Activated naive CD4-positive, alpha-beta T cell treated with Interleukin-2 at 50 U/mL for 16 hours (primary cell): ENCODE data around the gene PPM1G.

ENCODE experiments used
- DNase-seq: peaks from one replicate; pipeline ENCODE4 v3.0.0-alpha.2; 2020

Gene PPM1G

DNA sequence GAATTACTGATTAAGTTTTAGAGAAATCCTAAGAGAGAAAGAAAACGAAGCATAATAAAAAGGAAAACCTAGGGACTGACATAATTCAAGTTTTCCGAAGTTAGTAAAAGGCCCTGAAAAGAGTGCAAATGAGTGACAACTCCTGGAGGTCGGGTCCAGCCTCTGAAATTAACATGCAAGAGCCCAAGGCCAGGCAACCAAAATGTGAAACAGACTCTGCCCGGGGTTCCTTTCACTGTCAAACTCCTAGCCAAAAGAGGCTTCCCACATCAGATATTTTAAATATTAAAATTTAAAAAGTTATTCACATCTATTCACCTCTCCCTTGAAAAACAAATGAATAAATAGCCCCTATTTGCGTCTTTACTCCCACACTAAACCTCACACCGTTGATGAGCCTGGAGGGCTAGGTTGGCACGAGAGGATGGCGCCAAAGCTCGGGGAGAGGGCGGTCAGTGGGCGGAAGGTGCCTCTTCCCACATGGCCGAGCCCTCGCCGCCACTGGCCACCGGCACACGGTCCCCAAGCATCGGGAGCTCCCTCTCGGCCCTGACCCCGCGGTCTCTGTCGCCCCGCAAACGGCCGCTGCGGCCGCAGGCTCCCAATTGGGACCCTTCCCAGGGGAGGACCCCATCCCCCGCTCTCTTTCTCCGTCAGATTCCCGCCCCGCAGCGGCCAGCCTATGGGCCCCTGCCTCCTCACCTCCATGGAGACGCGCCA, 630 bp downstream of the PPM1G start:
- DNase-seq = peak; percentile 35

DNA sequence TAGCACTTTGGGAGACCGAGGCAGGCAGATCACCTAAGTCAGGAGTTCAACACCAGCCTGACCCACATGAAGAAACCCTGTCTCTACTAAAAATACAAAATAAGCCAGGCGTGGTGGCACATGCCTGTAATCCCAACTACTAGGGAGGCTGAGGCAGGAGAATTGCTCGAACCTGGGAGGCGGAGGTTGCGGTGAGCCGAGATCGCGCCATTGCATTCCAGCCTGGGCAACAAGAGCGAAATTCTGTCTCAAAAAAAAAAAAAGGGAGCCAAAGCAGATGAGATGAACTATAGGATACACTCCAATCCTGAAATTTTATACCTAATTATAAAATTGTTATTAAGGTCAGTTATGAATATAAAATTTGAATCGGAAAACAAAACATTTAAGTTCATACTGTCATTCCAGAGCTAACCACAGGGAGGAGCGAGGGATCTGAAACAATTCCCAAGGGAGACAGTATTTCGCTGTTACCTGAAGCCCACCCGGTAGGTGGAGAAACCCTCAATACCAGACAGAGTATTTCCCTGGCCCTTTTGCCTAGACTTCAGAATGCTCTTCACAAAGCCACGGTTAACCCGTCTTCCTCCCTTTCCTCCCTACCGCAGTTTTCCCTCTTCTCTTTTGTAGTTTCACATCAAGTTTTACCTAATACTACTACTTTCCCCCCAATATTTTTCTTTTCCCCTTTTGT, 1.4 kb downstream of the PPM1G start:
- DNase-seq = no peak

GRCh38 chr2:27400348-27401135, 8.8 kb downstream of the PPM1G start:
- no peak for DNase-seq

DNA sequence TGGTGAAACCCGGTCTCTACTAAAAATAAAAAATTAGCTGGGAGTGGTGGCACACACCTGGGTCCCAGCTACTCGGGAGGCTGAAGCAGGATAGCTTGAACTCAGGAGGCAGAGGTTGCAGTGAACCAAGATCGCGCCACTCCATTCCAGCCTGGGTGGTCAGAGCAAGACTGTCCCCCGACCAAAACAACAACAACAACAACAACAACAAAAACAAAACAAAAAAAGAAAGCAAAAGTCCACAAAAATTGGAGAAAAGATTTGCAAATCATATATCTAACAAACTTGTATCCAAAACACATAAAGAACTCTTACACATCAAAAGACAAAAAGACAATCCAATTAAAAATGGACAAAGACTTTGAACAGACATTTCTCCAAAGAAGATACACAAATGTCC, 10.4 kb downstream of the PPM1G start:
- no peak for DNase-seq

DNA sequence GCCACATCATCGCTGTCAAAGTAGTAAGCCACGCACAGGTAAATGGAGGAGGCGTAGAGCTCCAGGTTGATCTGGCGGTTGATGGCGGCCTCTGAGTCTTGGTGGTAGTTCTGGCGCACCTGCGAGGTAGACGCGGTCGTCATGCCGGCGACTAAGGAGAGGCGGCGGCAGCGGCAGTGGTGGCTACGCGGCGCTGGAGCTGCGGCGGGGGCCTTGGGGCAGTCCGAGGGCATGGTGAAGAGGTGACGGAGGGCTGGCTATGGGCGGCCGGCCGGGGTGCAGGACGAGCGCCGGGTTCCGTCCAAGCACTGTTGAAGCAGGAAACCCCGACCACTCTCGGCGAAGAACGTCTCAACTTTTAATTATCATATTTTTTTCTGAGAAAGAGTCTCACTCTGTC, 16.2 kb downstream of the PPM1G start:
- no peak for DNase-seq

DNA sequence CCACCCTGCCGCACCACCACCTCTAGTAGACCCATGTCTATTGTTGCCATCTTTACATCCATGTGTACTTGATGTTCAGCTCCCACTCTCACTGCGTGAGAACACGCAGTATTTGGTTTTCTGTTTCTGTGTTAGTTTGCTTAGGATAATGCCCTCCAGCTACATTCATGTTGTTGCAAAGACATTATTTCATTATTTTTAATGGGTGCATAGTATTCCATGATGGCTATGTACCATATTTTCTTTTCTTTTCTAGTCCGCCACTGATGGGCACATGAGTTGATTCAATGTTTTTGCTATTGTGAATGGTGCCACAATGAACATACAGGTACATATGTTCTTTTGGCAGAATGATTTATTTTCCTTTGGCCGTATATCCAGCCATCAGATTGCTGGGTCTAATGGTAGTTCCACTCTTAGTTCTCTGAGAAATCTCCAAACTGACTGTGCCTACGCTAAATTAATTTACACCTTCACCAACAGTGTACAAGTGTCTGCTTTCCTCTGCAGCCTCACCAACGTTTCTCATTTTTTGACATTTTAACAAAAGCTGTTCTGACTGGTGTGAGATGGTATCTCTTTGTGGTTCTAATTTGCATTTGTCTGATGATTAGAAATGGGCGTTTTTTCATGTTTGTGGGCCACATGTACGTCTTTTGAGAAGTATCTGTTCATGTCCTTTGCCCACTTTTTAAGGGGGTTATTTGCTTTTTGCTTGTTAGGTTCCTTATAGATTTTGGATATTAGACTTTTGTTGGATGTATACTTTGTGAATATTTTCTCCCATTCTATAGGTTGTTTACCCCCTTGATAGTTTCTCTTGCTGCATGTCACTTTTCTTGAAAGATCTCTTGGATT, 18.3 kb downstream of the PPM1G start:
- DNase-seq = no peak

- no peak for DNase-seq
These were observed 27.7 kb downstream of the PPM1G start for GRCh38 chr2:27381577-27382181.

GRCh38 chr2:27380626-27381545, 28.5 kb downstream of the PPM1G start, which contains the start of gene ZNF513:
TSS of gene ZNF513 (minus strand) at chr2:27380734. CDS start at chr2:27380526, 208 bp downstream.
- peak; percentile 88 for DNase-seq

- peak; percentile 13 for DNase-seq
These were observed 29.4 kb downstream of the PPM1G start for GRCh38 chr2:27379836-27380625.

GRCh38 chr2:27379383-27379835, 30.0 kb downstream of the PPM1G start:
- DNase-seq = no peak

GRCh38 chr2:27378809-27379290, 30.5 kb downstream of the PPM1G start:
- no peak for DNase-seq

DNA sequence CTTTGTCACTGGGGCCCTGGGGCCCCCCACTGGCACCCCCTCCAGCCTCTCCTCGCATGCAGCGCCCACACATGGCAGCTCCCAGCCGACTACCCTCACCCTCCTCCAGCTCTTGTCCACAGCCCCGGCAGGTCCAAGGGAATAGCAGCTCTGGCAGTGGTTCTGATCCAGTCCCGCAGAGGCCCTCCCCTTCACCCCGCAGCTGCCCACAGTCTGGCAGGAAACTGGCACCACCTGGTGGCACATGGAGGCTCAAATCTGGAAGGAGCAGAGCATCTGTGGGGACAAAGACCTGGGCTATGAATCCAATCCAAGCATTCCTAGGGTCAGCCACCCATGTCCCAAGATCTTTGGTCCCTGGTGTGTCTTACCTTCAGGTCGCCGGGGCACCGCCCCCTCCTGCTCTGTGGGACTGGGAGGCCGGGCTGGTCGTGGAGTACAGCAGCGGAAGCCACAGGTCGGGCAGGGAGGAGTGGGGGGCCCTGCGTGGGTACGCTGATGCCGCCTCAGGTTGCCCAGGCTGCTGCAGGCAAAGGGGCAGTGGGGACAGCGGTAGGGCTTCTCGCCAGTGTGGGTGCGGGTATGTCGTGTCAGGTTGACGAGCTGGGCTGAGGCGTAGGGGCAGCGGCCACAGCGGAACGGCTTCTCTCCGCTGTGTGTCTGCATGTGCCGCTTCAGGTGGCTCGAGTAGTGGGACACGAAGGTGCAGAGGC, 31.1 kb downstream of the PPM1G start:
- no peak for DNase-seq

GRCh38 chr2:27377618-27378095, 31.7 kb downstream of the PPM1G start:
- no peak for DNase-seq

DNA sequence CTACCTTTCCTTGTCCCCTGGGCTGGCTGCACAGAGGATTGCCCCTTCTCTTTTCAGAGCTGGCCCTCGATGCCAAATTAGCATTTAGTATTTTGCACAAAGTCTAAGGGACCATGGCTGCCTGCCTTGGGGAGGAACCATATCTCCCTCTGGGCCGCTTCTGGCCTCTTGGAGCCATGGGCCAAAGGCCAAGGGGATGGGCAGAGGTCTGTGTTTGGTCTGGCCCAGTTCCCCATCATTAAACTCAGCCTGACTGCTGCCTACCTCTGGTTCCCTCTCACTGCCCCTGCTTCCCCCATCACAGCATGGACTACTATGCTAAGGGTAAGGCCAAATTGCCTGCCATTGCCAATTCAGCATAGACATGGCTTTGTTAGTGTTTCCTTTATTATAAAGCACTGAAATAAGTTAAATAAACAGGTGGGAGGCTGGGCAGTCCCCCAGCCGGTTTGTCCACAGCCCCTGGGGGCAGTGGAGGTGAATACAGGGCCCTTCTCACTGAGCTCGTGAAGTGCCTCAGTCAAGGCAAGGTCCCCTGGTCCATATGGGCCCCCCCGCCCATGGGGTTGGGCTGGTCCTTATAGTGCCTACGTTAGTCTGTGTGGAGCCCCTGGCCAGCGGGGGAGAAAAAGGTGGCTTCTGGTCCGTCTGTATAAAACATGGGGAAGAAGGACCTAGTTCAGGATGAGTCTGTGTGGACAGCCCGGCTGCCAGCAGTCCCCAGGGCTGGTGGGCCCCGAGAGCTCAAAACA, 32.3 kb downstream of the PPM1G start:
- no peak for DNase-seq

- no peak for DNase-seq
These were observed 33.1 kb downstream of the PPM1G start for GRCh38 chr2:27376151-27376865.

DNA sequence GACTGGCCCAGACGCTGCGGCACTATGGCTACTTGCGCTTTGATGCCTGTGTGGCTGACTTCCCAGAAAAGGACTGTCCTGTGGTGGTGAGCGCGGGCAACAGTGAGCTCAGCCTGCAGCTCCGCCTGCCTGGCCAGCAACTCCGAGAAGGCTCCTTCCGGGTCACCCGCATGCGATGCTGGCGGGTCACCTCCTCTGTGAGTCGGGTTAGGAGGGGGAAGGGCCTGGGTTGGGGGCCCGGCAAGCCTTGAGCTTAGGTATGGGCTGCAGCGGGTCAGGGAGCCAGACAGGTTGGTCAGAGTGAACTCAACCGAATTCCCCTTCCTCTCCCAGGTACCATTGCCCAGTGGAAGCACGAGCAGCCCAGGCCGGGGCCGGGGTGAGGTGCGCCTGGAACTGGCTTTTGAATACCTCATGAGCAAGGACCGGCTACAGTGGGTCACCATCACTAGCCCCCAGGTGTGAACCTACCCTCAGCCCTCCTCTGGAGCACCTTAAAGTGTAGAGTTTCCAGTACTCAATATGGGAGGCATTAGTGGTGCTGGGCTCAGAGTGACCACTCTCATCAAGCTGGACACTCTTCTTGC, 33.8 kb downstream of the PPM1G start:
- DNase-seq = no peak

- no peak for DNase-seq
These were observed 35.8 kb downstream of the PPM1G start for GRCh38 chr2:27373567-27373966.
